SK-N-SH treated with all-trans-retinoic acid at 6 μM for 48 hours (cell line): Measurements from ENCODE around the gene TMEM116.
"Not testable (repeated sequence)": the region's sequence is repeated elsewhere in the genome, so short reads cannot be mapped to it uniquely, and the experiment has no call there.

ENCODE experiments used
- ATAC-seq: fragments of 200-7000 bp; cut with Tn5 transposase; 3 replicates; pipeline ENCODE4 v1.9.1; 2020; ENCODE audit warnings: mild to moderate bottlenecking, moderate library complexity
- BACH2 ChIP-seq: fragments of 250-450 bp; sonication (Bioruptor Pico); IDR thresholded peaks from 2 replicates; pipeline ENCODE4 v1.9.0; 2021; ENCODE audit warnings: mild to moderate bottlenecking, borderline replicate concordance
- CREB5 ChIP-seq: fragments of 250-450 bp; sonication (Bioruptor Pico); IDR thresholded peaks from 2 replicates; pipeline ENCODE4 v1.5.1; 2020; ENCODE audit warnings: low read depth, mild to moderate bottlenecking, moderate library complexity
- CSDC2 ChIP-seq: fragments of 250-450 bp; sonication (Bioruptor Pico); IDR thresholded peaks from 2 replicates; pipeline ENCODE4 v1.5.0; 2020; ENCODE audit warnings: mild to moderate bottlenecking, moderate library complexity
- CSRNP3 ChIP-seq: fragments of 250-450 bp; sonication (Bioruptor Pico); IDR thresholded peaks from 2 replicates; pipeline ENCODE4 v1.5.1; 2021; ENCODE audit warnings: mild to moderate bottlenecking, moderate library complexity
- ESRRG ChIP-seq: fragments of 250-450 bp; sonication (Bioruptor Pico); IDR thresholded peaks from 2 replicates; pipeline ENCODE4 v1.6.1; 2021; ENCODE audit warnings: mild to moderate bottlenecking
- ISL1 ChIP-seq: fragments of 250-450 bp; sonication (Bioruptor Pico); IDR thresholded peaks from 2 replicates; pipeline ENCODE4 v2.1.2; 2022; ENCODE audit warnings: mild to moderate bottlenecking, moderate library complexity
- OSR1 ChIP-seq: fragments of 250-450 bp; sonication (Bioruptor Pico); IDR thresholded peaks from 2 replicates; pipeline ENCODE4 v1.8.0; 2022; ENCODE audit warnings: moderate library complexity, mild to moderate bottlenecking, inconsistent platforms
- POU6F1 ChIP-seq: fragments of 250-450 bp; sonication (Bioruptor Pico); IDR thresholded peaks from 2 replicates; pipeline ENCODE4 v1.8.0; 2021; ENCODE audit warnings: low read depth, mild to moderate bottlenecking, moderate library complexity, borderline replicate concordance
- RARB ChIP-seq: fragments of 250-450 bp; sonication (Bioruptor Pico); IDR thresholded peaks from 2 replicates; pipeline ENCODE4 v1.8.0; 2021; ENCODE audit warnings: mild to moderate bottlenecking, moderate library complexity
- SNAI2 ChIP-seq: fragments of 250-450 bp; sonication (Bioruptor Pico); IDR thresholded peaks from 2 replicates; pipeline ENCODE4 v1.5.0; 2020; ENCODE audit warnings: mild to moderate bottlenecking, moderate library complexity
- TCF4 ChIP-seq: fragments of 250-450 bp; sonication (Bioruptor Pico); IDR thresholded peaks from 2 replicates; pipeline ENCODE4 v1.8.0; 2021; ENCODE audit warnings: mild to moderate bottlenecking, moderate library complexity, borderline replicate concordance
- TOX ChIP-seq: fragments of 250-450 bp; sonication (Bioruptor Pico); IDR thresholded peaks from 2 replicates; pipeline ENCODE4 v1.8.0; 2021; ENCODE audit warnings: mild to moderate bottlenecking, moderate library complexity, borderline replicate concordance
- TSHZ2 ChIP-seq: fragments of 250-450 bp; sonication (Bioruptor Pico); IDR thresholded peaks from 2 replicates; pipeline ENCODE4 v1.5.0; 2020; ENCODE audit warnings: mild to moderate bottlenecking, moderate library complexity
- ZC3H10 ChIP-seq: fragments of 250-450 bp; sonication (Bioruptor Pico); IDR thresholded peaks from 2 replicates; pipeline ENCODE4 v1.5.1; 2021; ENCODE audit warnings: mild to moderate bottlenecking, moderate library complexity
- ZFP3 ChIP-seq: fragments of 250-450 bp; sonication (Bioruptor Pico); IDR thresholded peaks from 2 replicates; pipeline ENCODE4 v1.5.0; 2020; ENCODE audit warnings: mild to moderate bottlenecking, moderate library complexity
- ZFP30 ChIP-seq: fragments of 450-650 bp; formaldehyde crosslinking; IDR thresholded peaks from 2 replicates; pipeline ENCODE4 v1.5.0; 2022; ENCODE audit warnings: mild to moderate bottlenecking, moderate library complexity
- ZNF70 ChIP-seq: fragments of 450-650 bp; formaldehyde crosslinking; IDR thresholded peaks from 2 replicates; pipeline ENCODE4 v1.5.0; 2020; ENCODE audit warnings: mild to moderate bottlenecking, moderate library complexity
- ZNF8 ChIP-seq: fragments of 450-650 bp; formaldehyde crosslinking; IDR thresholded peaks from 2 replicates; pipeline ENCODE4 v1.5.0; 2020; ENCODE audit warnings: mild to moderate bottlenecking, moderate library complexity

The TMEM116 gene

GRCh38 chr12:111975161-111975931, 37.6 kb downstream of the TMEM116 start:
- no peak for ATAC-seq
- TF ChIP-seq TCF4 (CRISPR knock-in tag) (no peak), ZNF8 (CRISPR knock-in tag) (no peak), CSRNP3 (CRISPR knock-in tag) (no peak), ZNF70 (no peak), BACH2 (CRISPR knock-in tag) (no peak), ZC3H10 (CRISPR knock-in tag) (no peak), CSDC2 (CRISPR knock-in tag) (no peak)

GRCh38 chr12:111971800-111972199, 41.2 kb downstream of the TMEM116 start:
- ATAC-seq = no peak
- TF ChIP-seq ZNF8 (CRISPR knock-in tag) (no peak), TOX (CRISPR knock-in tag) (no peak), TSHZ2 (no peak), CSDC2 (CRISPR knock-in tag) (no peak), POU6F1 (CRISPR knock-in tag) (no peak), ISL1 (no peak), SNAI2 (CRISPR knock-in tag) (no peak), ZNF70 (no peak), BACH2 (CRISPR knock-in tag) (no peak), ZFP3 (CRISPR knock-in tag) (no peak), ZC3H10 (CRISPR knock-in tag) (no peak), ZFP30 (CRISPR knock-in tag) (no peak), OSR1 (CRISPR knock-in tag) (no peak), TCF4 (CRISPR knock-in tag) (no peak)
- TF ChIP-seq, all 23 proteins: peak for 0

GRCh38 chr12:111964935-111965334, 48.0 kb downstream of the TMEM116 start:
- ATAC-seq = no peak
- no peak for TF ChIP-seq BACH2 (CRISPR knock-in tag)
- TF ChIP-seq TCF4 (CRISPR knock-in tag) = no peak
- no peak for TF ChIP-seq ESRRG (CRISPR knock-in tag)
- TF ChIP-seq ISL1 = no peak
- no peak for TF ChIP-seq OSR1 (CRISPR knock-in tag)

GRCh38 chr12:111959518-111959917, 53.4 kb downstream of the TMEM116 start:
- ATAC-seq = not testable (repeated sequence)

GRCh38 chr12:111957224-111957623, 55.7 kb downstream of the TMEM116 start:
- ATAC-seq = not testable (repeated sequence)

- no peak for TF ChIP-seq CREB5 (CRISPR knock-in tag)
- TF ChIP-seq ZFP30 (CRISPR knock-in tag) = no peak
- TF ChIP-seq ZNF8 (CRISPR knock-in tag) = no peak
- no peak for TF ChIP-seq TCF4 (CRISPR knock-in tag)
- TF ChIP-seq POU6F1 (CRISPR knock-in tag) = no peak
- TF ChIP-seq BACH2 (CRISPR knock-in tag) = no peak
- no peak for TF ChIP-seq TOX (CRISPR knock-in tag)
- no peak for TF ChIP-seq TSHZ2
- TF ChIP-seq ZNF70 = no peak
- TF ChIP-seq RARB (CRISPR knock-in tag) = no peak
- TF ChIP-seq, all 23 proteins: peak for 0
- ATAC-seq = no peak
These were observed 58.0 kb downstream of the TMEM116 start for GRCh38 chr12:111954969-111955368.
